ENCODE data around the gene YY1.

Gene YY1

GRCh38 chr14:100238419-100239210 is at the start of gene YY1:
YY1 (plus strand) TSS chr14:100239144; CDS start chr14:100239245, 101 bp downstream.
- H3K4me1 ChIP-seq (ENCODE audit: insufficient read depth, low read length, severe bottlenecking) = peaks cover 43% of the 10 kb centered on the region
- H3K9ac ChIP-seq (ENCODE audit: low read length) = peak within 1 kb of the TSS; percentile 97
- peaks cover 77% of the 10 kb centered on the region for H3K79me2 ChIP-seq (ENCODE audit: insufficient read depth, low read length)
- peak within 1 kb of the TSS; percentile 100 for H3K4me3 ChIP-seq (ENCODE audit: low read depth, low read length, poor library complexity, severe bottlenecking)
- H3K4me2 ChIP-seq (ENCODE audit: low read length) = peak within 1 kb of the TSS; percentile 73
- H4K20me1 ChIP-seq (ENCODE audit: insufficient read depth, low read length) = peaks cover 5% of the 10 kb centered on the region; the same call in 1 of the 2 replicates
- peaks cover 54% of the 10 kb centered on the region for H3K36me3 ChIP-seq (ENCODE audit: insufficient read depth, low read length)
- peak within 1 kb of the TSS; percentile 85 for H3K27ac ChIP-seq (ENCODE audit: low read depth, low read length, poor library complexity, severe bottlenecking)
- H3K9me2 ChIP-seq (ENCODE audit: low read depth, low read length) = no peaks in the 10 kb centered on the region
- no peak within 1 kb of the TSS for H2AFZ ChIP-seq (ENCODE audit: low read length)
- no peak for TF ChIP-seq EZH2 (IDR thresholded peaks at IDR 0.05; ENCODE audit: borderline replicate concordance, low read length)
- no peak for TF ChIP-seq CTCF (IDR thresholded peaks at IDR 0.05; ENCODE audit: low read length)
- H3K9me3 ChIP-seq (ENCODE audit: low read length) = no peaks in the 10 kb centered on the region
- H3K27me3 ChIP-seq (ENCODE audit: insufficient read depth, low read length) = no peaks in the 10 kb centered on the region
- H3F3A ChIP-seq (ENCODE audit: insufficient read depth, low read length) = no peaks in the 10 kb centered on the region

DNA sequence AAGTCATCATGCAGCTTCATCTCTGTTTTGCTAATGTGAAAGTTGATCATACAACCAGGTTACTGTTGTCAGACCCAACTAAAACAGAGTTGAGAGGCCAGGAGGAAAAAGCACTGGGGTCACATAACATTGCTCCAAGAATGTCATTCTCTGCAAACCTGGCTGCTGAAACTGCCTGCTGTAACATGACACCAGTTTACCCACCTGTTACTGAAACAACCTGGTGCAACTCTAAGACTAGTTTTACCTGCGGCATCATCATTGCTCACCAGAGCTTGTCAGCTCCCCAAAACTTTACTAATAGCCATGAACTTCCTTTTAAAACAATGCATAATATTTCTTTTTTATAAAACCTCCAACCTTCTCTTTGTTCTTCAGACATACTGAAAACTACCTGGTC is 48.8 kb upstream of the YY1 start:
- no peaks in the 10 kb centered on the region for H3K27me3 ChIP-seq (ENCODE audit: insufficient read depth, low read length)
- no peak for TF ChIP-seq CTCF (IDR thresholded peaks at IDR 0.05; ENCODE audit: low read length)
- TF ChIP-seq EZH2 (IDR thresholded peaks at IDR 0.05; ENCODE audit: borderline replicate concordance, low read length) = no peak
- no peak overlapping the region for H2AFZ ChIP-seq (ENCODE audit: low read length)
- no peaks in the 10 kb centered on the region for H3K9me3 ChIP-seq (ENCODE audit: low read length)
- H3K27ac ChIP-seq (ENCODE audit: low read depth, low read length, poor library complexity, severe bottlenecking) = no peak overlapping the region
- no peak overlapping the region for H3K9ac ChIP-seq (ENCODE audit: low read length)
- H3K4me1 ChIP-seq (ENCODE audit: insufficient read depth, low read length, severe bottlenecking) = peaks cover 16% of the 10 kb centered on the region
- H4K20me1 ChIP-seq (ENCODE audit: insufficient read depth, low read length) = no peaks in the 10 kb centered on the region
- H3K79me2 ChIP-seq (ENCODE audit: insufficient read depth, low read length) = no peaks in the 10 kb centered on the region
- H3K36me3 ChIP-seq (ENCODE audit: insufficient read depth, low read length) = no peaks in the 10 kb centered on the region; the same call in 1 of the 2 replicates
- no peaks in the 10 kb centered on the region for H3F3A ChIP-seq (ENCODE audit: insufficient read depth, low read length)
- H3K4me3 ChIP-seq (ENCODE audit: low read depth, low read length, poor library complexity, severe bottlenecking) = no peak overlapping the region
- H3K4me2 ChIP-seq (ENCODE audit: low read length) = no peak overlapping the region
- no peaks in the 10 kb centered on the region for H3K9me2 ChIP-seq (ENCODE audit: low read depth, low read length)

- TF ChIP-seq EZH2 (IDR thresholded peaks at IDR 0.05; ENCODE audit: borderline replicate concordance, low read length) = no peak
- no peak for TF ChIP-seq CTCF (IDR thresholded peaks at IDR 0.05; ENCODE audit: low read length)
- no peaks in the 10 kb centered on the region for H3F3A ChIP-seq (ENCODE audit: insufficient read depth, low read length)
- H3K79me2 ChIP-seq (ENCODE audit: insufficient read depth, low read length) = no peaks in the 10 kb centered on the region
- no peaks in the 10 kb centered on the region; the same call in 1 of the 2 replicates for H3K36me3 ChIP-seq (ENCODE audit: insufficient read depth, low read length)
- peak overlapping the region; percentile 73 for H3K4me2 ChIP-seq (ENCODE audit: low read length)
- H3K9me3 ChIP-seq (ENCODE audit: low read length) = no peaks in the 10 kb centered on the region
- no peak overlapping the region for H2AFZ ChIP-seq (ENCODE audit: low read length)
- H3K9me2 ChIP-seq (ENCODE audit: low read depth, low read length) = no peaks in the 10 kb centered on the region
- peak overlapping the region; percentile 77; the same call in 1 of the 2 replicates for H3K9ac ChIP-seq (ENCODE audit: low read length)
- peak overlapping the region; percentile 55 for H3K4me3 ChIP-seq (ENCODE audit: low read depth, low read length, poor library complexity, severe bottlenecking)
- H4K20me1 ChIP-seq (ENCODE audit: insufficient read depth, low read length) = no peaks in the 10 kb centered on the region
- no peaks in the 10 kb centered on the region for H3K27me3 ChIP-seq (ENCODE audit: insufficient read depth, low read length)
- peaks cover 16% of the 10 kb centered on the region for H3K4me1 ChIP-seq (ENCODE audit: insufficient read depth, low read length, severe bottlenecking)
- H3K27ac ChIP-seq (ENCODE audit: low read depth, low read length, poor library complexity, severe bottlenecking) = no peak overlapping the region
Measured at GRCh38 chr14:100191584-100192249, 47.2 kb upstream of the YY1 start.
